GM21367 (cell line): ENCODE measurements around the gene HACD3.

Experiments used
- ATAC-seq: cut with Tn5 transposase; IDR thresholded peaks from one replicate; pipeline ENCODE4 v1.9.1; 2021; ENCODE audit not compliant: unreplicated experiment

Gene HACD3

GRCh38 chr15:65530318-65531111 is at the start of gene HACD3:
TSS of gene HACD3 (plus strand) at chr15:65530463. CDS start at chr15:65530632, 169 bp downstream.
- no peak for ATAC-seq

GRCh38 chr15:65484876-65485275 is 45.4 kb upstream of the HACD3 start:
- no peak for ATAC-seq

GRCh38 chr15:65494076-65494475 is 36.2 kb upstream of the HACD3 start:
- no peak for ATAC-seq

GRCh38 chr15:65509321-65509720 is 20.9 kb upstream of the HACD3 start:
- no peak for ATAC-seq

GRCh38 chr15:65512189-65512588 is 18.1 kb upstream of the HACD3 start:
- no peak for ATAC-seq

- no peak for ATAC-seq
These were observed 17.4 kb upstream of the HACD3 start for GRCh38 chr15:65512807-65513416.

- ATAC-seq: peak; percentile 76
These were observed 13.0 kb upstream of the HACD3 start, which contains the start of gene DPP8 for GRCh38 chr15:65516997-65517865. TSS of gene DPP8 (minus strand) at chr15:65517689. CDS start at chr15:65512553, 5,136 bp downstream.

GRCh38 chr15:65517866-65518207 is 12.4 kb upstream of the HACD3 start:
- no peak for ATAC-seq

- ATAC-seq: no peak
These were observed 11.5 kb upstream of the HACD3 start for GRCh38 chr15:65518633-65519285.

GRCh38 chr15:65521350-65521749 is 8.9 kb upstream of the HACD3 start:
- ATAC-seq: no peak

GRCh38 chr15:65524226-65524625 is 6.0 kb upstream of the HACD3 start:
- ATAC-seq: no peak

GRCh38 chr15:65525622-65526021 is 4.6 kb upstream of the HACD3 start:
- no peak for ATAC-seq

- no peak for ATAC-seq
These were observed 1.7 kb upstream of the HACD3 start for GRCh38 chr15:65528461-65529060.

- ATAC-seq: no peak
These were observed 423 bp upstream of the HACD3 start for GRCh38 chr15:65529762-65530317.

GRCh38 chr15:65532738-65533051 is 2.4 kb downstream of the HACD3 start:
- ATAC-seq: no peak

GRCh38 chr15:65533057-65533756 is 2.9 kb downstream of the HACD3 start:
- ATAC-seq: no peak

- ATAC-seq: no peak
These were observed 4.9 kb downstream of the HACD3 start for GRCh38 chr15:65535192-65535591.

GRCh38 chr15:65540314-65540713 is 10.1 kb downstream of the HACD3 start:
- ATAC-seq: no peak

- no peak for ATAC-seq
These were observed 11.1 kb downstream of the HACD3 start for GRCh38 chr15:65541231-65541820.

GRCh38 chr15:65547841-65548240 is 17.6 kb downstream of the HACD3 start:
- no peak for ATAC-seq
